Measurements from ENCODE around the gene LILRB1. TPM values are rescaled to one million over a fixed set of nuclear protein-coding genes. Genes with fewer than 3 reads are reported as not detected.

LILRB1 gene
- total RNA-seq, 1 donor from 2014 or later: 23.6 TPM

DNA sequence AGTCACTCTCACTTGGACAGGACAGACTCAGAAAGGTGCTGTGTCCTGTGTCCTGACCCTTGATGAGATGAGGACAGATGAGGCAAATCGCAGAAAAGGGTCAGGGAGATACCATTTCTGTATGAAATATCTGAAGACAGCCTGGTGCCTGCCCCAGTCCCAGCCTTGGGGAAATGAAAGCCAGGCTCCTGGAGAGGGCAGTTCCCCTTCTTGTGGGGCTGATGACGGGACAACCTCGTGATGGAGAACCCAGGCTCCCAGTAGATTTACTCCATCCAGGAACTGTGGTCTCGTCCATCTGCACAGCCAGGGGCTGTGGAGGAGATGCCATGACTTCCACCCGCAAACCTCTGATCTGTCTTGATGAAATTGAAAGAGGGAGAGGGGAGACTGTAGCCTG, 13.8 kb downstream of the LILRB1 start:
- no peaks in the 10 kb centered on the region for H3K9me3 ChIP-seq
- peak; percentile 93 for ATAC-seq
- no peak overlapping the region for H3K27ac ChIP-seq

DNA sequence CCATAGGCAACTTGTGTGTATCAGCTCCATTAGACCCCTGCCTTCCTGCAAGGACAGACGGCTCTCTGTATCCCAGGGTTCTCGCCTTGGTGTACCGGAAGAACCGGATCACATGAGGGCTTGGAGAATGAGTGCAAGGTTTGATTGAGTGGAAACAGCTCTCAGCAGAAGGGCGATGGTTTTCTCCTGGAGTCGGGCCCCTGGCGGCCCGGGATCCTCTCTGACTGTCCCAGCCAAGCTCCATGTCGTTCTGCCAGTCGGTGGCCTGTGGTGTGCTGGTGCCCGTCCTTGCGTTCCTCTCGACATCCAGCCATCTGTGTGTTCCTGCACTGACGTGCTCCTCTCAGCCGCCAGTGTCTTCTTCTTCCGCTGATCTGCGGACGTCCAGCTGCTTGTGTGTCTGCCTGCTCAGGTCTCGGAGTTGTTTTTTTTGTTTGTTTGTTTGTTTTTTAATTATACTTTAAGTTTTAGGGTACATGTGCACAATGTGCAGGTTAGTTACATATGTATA, 16.1 kb downstream of the LILRB1 start:
- no peak for ATAC-seq
- no peak overlapping the region for H3K4me3 ChIP-seq
- H3K27me3 ChIP-seq: peaks cover 3% of the 10 kb centered on the region
- H3K9me3 ChIP-seq: no peaks in the 10 kb centered on the region
- TF ChIP-seq, protein P1, sequence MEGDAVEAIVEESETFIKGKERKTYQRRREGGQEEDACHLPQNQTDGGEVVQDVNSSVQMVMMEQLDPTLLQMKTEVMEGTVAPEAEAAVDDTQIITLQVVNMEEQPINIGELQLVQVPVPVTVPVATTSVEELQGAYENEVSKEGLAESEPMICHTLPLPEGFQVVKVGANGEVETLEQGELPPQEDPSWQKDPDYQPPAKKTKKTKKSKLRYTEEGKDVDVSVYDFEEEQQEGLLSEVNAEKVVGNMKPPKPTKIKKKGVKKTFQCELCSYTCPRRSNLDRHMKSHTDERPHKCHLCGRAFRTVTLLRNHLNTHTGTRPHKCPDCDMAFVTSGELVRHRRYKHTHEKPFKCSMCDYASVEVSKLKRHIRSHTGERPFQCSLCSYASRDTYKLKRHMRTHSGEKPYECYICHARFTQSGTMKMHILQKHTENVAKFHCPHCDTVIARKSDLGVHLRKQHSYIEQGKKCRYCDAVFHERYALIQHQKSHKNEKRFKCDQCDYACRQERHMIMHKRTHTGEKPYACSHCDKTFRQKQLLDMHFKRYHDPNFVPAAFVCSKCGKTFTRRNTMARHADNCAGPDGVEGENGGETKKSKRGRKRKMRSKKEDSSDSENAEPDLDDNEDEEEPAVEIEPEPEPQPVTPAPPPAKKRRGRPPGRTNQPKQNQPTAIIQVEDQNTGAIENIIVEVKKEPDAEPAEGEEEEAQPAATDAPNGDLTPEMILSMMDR (IDR thresholded peaks at IDR 0.05): no peak
- DNase-seq: peak; percentile 62
- no peaks in the 10 kb centered on the region for H3K4me1 ChIP-seq
- intact Hi-C loops (cut with DNase I): no loop called here
- H3K36me3 ChIP-seq: no peaks in the 10 kb centered on the region
- H3K27ac ChIP-seq: no peak overlapping the region

More for the DNA sequence above, 13.8 kb downstream of the LILRB1 start:
- intact Hi-C loops (cut with DNase I): no loop called here
- TF ChIP-seq, protein P1 (IDR thresholded peaks at IDR 0.05): no peak
- Histone ChIP-seq H3K36me3 (no peaks in the 10 kb centered on the region), H3K4me3 (no peak overlapping the region), H3K27me3 (no peaks in the 10 kb centered on the region), H3K4me1 (no peaks in the 10 kb centered on the region)
- DNase-seq: peak; percentile 70

DNA sequence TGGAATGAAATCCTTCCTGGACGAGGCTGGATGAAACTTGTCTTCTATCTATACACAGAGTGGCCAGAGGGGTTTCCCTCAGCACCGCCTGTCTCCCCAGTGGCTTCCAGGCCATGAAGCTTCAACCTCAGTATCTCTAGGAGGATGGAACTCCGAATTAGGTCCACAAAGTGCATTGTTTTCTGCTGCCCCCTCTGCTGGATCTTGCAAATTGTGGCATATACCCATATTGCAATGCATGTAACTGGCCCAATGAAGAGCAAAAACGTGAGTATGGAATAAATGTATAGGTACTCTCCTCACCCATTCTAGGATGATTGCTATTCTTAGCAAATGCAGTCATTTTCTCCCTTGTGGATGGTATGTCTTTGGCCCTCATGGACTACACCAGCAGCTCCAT, 17.8 kb downstream of the LILRB1 start:
- Histone ChIP-seq H3K27me3 (peaks cover 3% of the 10 kb centered on the region), H3K4me1 (no peaks in the 10 kb centered on the region), H3K27ac (no peak overlapping the region), H3K9me3 (no peaks in the 10 kb centered on the region), H3K4me3 (no peak overlapping the region), H3K36me3 (no peaks in the 10 kb centered on the region)
- intact Hi-C loops (cut with DNase I): no loop called here
- TF ChIP-seq, protein P1 (IDR thresholded peaks at IDR 0.05): no peak
- ATAC-seq: no peak
- DNase-seq: no peak

DNA sequence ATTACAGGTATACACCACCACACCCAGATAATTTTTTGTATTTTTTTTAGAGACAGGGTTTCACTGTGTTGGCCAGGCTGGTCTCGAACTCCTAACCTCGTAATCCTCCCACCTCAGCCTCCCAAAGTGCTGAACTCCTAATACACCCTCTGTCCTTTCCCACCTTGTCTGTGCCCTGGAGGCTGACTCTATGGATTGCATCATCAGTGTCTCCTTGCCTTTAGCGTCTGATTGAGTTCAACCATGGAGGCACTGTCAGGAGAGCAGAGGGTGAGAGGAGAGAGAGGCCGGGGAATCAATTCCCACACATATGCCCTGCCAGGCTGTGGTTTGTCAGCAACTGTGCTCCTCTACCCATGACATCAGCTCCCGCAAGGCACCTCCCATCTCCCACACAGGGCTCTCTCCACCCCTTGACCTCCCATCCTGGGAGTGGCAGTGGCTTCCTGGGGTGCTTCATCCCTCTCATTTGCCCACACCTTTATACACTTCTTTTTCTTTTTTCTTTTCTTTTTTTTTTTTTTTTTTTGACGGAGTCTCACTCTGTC, 19.9 kb downstream of the LILRB1 start:
- intact Hi-C loops (cut with DNase I): no loop called here
- no peak overlapping the region for H3K4me3 ChIP-seq
- peaks cover 3% of the 10 kb centered on the region for H3K27me3 ChIP-seq
- no peaks in the 10 kb centered on the region for H3K4me1 ChIP-seq
- no peaks in the 10 kb centered on the region for H3K9me3 ChIP-seq
- H3K36me3 ChIP-seq: no peaks in the 10 kb centered on the region
- peak; percentile 83 for ATAC-seq
- peak; percentile 43 for DNase-seq
- H3K27ac ChIP-seq: no peak overlapping the region
- TF ChIP-seq, protein P1 (IDR thresholded peaks at IDR 0.05): no peak

DNA sequence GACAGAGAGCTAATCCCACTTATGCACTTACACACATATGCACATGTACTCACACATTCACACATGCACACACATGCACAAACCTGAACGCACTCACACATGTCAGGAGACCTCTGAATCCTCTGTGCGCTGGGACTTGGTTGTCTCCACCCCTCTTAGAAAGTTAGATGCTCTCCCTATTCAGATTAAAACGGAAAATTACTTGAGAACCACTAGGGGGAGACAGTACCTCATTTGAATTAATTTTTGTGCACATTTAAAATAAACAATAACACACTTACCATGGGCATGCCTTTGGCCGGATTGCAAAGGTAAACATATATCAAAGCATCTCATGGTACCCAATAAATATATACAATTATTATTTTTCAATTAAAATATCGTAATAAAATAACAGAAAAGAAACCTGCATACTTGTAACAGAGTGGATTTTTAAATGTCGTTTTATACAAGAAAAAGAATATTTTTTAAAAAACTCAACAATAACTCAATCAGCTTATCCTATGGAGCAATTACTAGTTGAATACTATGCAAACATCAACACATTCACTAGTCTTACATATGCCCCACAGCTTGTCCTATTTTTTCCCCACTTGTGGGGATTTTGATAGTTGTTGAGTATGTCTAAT, 23.0 kb downstream of the LILRB1 start:
- intact Hi-C loops (cut with DNase I): no loop called here
- Histone ChIP-seq H3K27ac (no peak overlapping the region), H3K36me3 (no peaks in the 10 kb centered on the region), H3K9me3 (no peaks in the 10 kb centered on the region), H3K4me1 (no peaks in the 10 kb centered on the region), H3K4me3 (no peak overlapping the region), H3K27me3 (peaks cover 3% of the 10 kb centered on the region)
- peak; percentile 58 for ATAC-seq
- no peak for DNase-seq
- TF ChIP-seq, protein P1 (IDR thresholded peaks at IDR 0.05): peak; percentile 58
